Neural progenitor cell (in vitro differentiated cells): ENCODE results near the gene FXYD4.

Experiments
- EZH2 ChIP-seq: fragments of 200-600 bp; sonication (generic); IDR thresholded peaks from 2 replicates; pipeline ENCODE4 v1.6.1; 2017; ENCODE audit warnings: antibody characterized with exemption, mild to moderate bottlenecking, moderate library complexity
- EZH2phosphoT487 ChIP-seq: fragments of 200-600 bp; sonication (generic); IDR thresholded peaks from 2 replicates; pipeline ENCODE4 v1.6.1; 2017; ENCODE audit warnings: antibody characterized with exemption
- TF ChIP-seq, protein P1 (sequence below): fragments of 200-600 bp; sonication (generic); IDR thresholded peaks from 2 replicates; pipeline ENCODE4 v1.5.1; 2017; ENCODE audit warnings: antibody characterized with exemption, mild to moderate bottlenecking

DNA sequence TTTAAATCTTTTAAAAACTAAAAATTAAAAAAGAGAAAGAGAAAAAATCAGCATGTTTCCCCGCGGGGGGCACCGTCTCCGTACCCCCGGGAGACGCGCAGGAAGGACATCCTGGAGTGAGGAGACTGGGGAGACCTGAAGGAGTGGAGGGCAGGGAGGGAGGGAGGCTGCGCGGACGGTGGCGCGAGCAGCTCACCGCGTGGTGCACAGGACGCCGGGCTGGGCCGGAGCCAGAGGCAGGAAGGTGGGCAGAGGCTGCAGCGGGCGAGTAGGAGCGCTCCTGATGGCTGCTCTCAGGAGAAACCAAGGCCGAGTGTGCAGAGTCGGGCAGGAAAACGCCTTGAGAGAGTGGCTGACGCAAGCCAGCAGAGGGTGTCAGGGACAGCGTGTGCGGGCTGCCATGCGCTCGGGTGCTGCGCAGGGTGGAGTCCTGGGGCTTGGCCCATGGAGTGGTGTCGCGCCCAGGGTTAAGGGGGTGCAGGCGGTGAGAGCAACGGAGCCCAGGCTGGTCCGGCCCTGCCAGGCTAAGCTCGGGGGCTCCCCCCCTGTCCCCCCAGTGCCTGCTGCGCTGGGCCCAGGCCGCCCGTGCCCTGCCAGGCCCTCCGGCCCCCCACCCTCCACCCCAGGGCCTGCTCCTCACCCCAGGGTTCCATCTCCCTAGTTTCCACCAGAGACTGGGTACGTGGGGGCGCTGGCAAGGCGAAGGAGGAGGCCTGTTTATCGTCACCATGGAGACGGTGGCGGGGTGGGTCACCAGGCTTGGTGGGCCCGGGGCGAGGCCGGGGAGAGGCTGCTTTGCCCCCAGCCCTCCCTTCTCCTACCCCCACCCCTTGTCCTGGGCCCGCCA is 28.9 kb upstream of the FXYD4 start:
- TF ChIP-seq, protein P1, sequence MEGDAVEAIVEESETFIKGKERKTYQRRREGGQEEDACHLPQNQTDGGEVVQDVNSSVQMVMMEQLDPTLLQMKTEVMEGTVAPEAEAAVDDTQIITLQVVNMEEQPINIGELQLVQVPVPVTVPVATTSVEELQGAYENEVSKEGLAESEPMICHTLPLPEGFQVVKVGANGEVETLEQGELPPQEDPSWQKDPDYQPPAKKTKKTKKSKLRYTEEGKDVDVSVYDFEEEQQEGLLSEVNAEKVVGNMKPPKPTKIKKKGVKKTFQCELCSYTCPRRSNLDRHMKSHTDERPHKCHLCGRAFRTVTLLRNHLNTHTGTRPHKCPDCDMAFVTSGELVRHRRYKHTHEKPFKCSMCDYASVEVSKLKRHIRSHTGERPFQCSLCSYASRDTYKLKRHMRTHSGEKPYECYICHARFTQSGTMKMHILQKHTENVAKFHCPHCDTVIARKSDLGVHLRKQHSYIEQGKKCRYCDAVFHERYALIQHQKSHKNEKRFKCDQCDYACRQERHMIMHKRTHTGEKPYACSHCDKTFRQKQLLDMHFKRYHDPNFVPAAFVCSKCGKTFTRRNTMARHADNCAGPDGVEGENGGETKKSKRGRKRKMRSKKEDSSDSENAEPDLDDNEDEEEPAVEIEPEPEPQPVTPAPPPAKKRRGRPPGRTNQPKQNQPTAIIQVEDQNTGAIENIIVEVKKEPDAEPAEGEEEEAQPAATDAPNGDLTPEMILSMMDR = no peak
- TF ChIP-seq EZH2 (no peak), EZH2phosphoT487 (no peak)
